Sigmoid colon (tissue), 4 donors: Measurements from ENCODE around the gene AQP1.

Experiments used
- POLR2A ChIP-seq, 2 donors: fragments of 450-650 bp; IDR thresholded peaks; one replicate each; pipeline ENCODE4 v1.6.1; 2016; ENCODE audit warnings: antibody characterized with exemption in 2 of 2, mild to moderate bottlenecking in 2 of 2, moderate library complexity in 2 of 2
- POLR2AphosphoS5 ChIP-seq, 4 donors: sonication (generic); formaldehyde crosslinking; IDR thresholded peaks; one replicate each; pipeline ENCODE4 v1.6.1; 2017; ENCODE audit warnings: antibody characterized with exemption in 4 of 4
- TF ChIP-seq, protein P1 (sequence below), 4 experiments: fragments of 450-650 bp in 3 of 4; fragments of 200-600 bp in 1 of 4; IDR thresholded peaks; one replicate each; pipeline ENCODE4 v1.5.1; 2016 to 2019; ENCODE audit warnings: antibody characterized with exemption in 4 of 4, mild to moderate bottlenecking in 3 of 4, moderate library complexity in 2 of 4

- TF ChIP-seq, protein P1, sequence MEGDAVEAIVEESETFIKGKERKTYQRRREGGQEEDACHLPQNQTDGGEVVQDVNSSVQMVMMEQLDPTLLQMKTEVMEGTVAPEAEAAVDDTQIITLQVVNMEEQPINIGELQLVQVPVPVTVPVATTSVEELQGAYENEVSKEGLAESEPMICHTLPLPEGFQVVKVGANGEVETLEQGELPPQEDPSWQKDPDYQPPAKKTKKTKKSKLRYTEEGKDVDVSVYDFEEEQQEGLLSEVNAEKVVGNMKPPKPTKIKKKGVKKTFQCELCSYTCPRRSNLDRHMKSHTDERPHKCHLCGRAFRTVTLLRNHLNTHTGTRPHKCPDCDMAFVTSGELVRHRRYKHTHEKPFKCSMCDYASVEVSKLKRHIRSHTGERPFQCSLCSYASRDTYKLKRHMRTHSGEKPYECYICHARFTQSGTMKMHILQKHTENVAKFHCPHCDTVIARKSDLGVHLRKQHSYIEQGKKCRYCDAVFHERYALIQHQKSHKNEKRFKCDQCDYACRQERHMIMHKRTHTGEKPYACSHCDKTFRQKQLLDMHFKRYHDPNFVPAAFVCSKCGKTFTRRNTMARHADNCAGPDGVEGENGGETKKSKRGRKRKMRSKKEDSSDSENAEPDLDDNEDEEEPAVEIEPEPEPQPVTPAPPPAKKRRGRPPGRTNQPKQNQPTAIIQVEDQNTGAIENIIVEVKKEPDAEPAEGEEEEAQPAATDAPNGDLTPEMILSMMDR (IDR thresholded peaks at IDR 0.05) = no peak
- TF ChIP-seq POLR2A (IDR thresholded peaks at IDR 0.05) = no peak
- TF ChIP-seq POLR2AphosphoS5 (IDR thresholded peaks at IDR 0.05) = no peak
Observed at GRCh38 chr7:30862995-30863705, 48.5 kb upstream of the AQP1 start.
